ENCODE measurements around the gene OLIG2.

- TF ChIP-seq CAMTA2 (CRISPR knock-in tag; IDR thresholded peaks at IDR 0.05; ENCODE audit: borderline replicate concordance) (no peak), CHD2 (IDR thresholded peaks at IDR 0.05; ENCODE audit: low read depth, low read length) (no peak), ZFX (CRISPR knock-in tag; IDR thresholded peaks at IDR 0.05; ENCODE audit: low read depth) (no peak), ELF1 (CRISPR knock-in tag; IDR thresholded peaks at IDR 0.05) (no peak), REST (IDR thresholded peaks at IDR 0.05; ENCODE audit: borderline replicate concordance in 1 of 2, low read depth in 1 of 2, low read length in 2 of 2) (no peak), POLR2A (IDR thresholded peaks at IDR 0.05; ENCODE audit: insufficient read depth in 1 of 2, low read depth in 2 of 2, low read length in 2 of 2) (no peak), ZNF792 (CRISPR knock-in tag; IDR thresholded peaks at IDR 0.05) (no peak)
- TF ChIP-seq, protein P1, sequence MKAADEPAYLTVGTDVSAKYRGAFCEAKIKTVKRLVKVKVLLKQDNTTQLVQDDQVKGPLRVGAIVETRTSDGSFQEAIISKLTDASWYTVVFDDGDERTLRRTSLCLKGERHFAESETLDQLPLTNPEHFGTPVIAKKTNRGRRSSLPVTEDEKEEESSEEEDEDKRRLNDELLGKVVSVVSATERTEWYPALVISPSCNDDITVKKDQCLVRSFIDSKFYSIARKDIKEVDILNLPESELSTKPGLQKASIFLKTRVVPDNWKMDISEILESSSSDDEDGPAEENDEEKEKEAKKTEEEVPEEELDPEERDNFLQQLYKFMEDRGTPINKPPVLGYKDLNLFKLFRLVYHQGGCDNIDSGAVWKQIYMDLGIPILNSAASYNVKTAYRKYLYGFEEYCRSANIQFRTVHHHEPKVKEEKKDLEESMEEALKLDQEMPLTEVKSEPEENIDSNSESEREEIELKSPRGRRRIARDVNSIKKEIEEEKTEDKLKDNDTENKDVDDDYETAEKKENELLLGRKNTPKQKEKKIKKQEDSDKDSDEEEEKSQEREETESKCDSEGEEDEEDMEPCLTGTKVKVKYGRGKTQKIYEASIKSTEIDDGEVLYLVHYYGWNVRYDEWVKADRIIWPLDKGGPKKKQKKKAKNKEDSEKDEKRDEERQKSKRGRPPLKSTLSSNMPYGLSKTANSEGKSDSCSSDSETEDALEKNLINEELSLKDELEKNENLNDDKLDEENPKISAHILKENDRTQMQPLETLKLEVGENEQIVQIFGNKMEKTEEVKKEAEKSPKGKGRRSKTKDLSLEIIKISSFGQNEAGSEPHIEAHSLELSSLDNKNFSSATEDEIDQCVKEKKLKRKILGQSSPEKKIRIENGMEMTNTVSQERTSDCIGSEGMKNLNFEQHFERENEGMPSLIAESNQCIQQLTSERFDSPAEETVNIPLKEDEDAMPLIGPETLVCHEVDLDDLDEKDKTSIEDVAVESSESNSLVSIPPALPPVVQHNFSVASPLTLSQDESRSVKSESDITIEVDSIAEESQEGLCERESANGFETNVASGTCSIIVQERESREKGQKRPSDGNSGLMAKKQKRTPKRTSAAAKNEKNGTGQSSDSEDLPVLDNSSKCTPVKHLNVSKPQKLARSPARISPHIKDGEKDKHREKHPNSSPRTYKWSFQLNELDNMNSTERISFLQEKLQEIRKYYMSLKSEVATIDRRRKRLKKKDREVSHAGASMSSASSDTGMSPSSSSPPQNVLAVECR (CRISPR knock-in tag; IDR thresholded peaks at IDR 0.05; ENCODE audit: borderline replicate concordance): no peak
Measured at GRCh38 chr21:33032434-33033047, 6.8 kb downstream of the OLIG2 start.

All from HepG2 (cell line).